Keratinocyte (primary cell): ENCODE results near the gene ZNF862. TPM values are rescaled to one million over a fixed set of nuclear protein-coding genes. Genes with fewer than 3 reads are reported as not detected.

Experiments used
- DNase-seq: peaks from one replicate; pipeline ENCODE4 v3.0.0-alpha.2; 2011; ENCODE audit warnings: low read depth, missing footprints, low spot score
- FAIRE-seq: peaks from 2 replicates; lab custom pipeline; 2011; peaks lifted over from hg19 to GRCh38; lab: Jason Lieb, UNC
- H2AFZ ChIP-seq: 2 replicates; pipeline ENCODE4 v1.6.0; 2012; ENCODE audit warnings: low read length, control low read depth, inconsistent platforms; ENCODE audit not compliant: control insufficient read depth
- H3K27ac ChIP-seq: 2 replicates; pipeline ENCODE4 v1.5.1; 2011; ENCODE audit warnings: low read length; ENCODE audit not compliant: control insufficient read depth, insufficient read depth
- H3K27me3 ChIP-seq: 3 replicates; pipeline ENCODE4 v1.6.0; 2011; ENCODE audit warnings: low read length; ENCODE audit not compliant: control insufficient read depth, insufficient read depth; ENCODE audit errors: extremely low read depth
- H3K36me3 ChIP-seq, 2 experiments: 2 replicates in 1 of 2; 3 replicates in 1 of 2; pipeline ENCODE4 v1.5.1; 2011; ENCODE audit warnings: low read length in 2 of 2, mild to moderate bottlenecking in 1 of 2; ENCODE audit not compliant: control insufficient read depth in 2 of 2, insufficient read depth in 2 of 2; ENCODE audit errors: extremely low read depth in 1 of 2
- H3K4me1 ChIP-seq: 3 replicates; pipeline ENCODE4 v1.5.1; 2011; ENCODE audit warnings: low read length; ENCODE audit not compliant: control insufficient read depth, insufficient read depth; ENCODE audit errors: extremely low read depth
- H3K4me2 ChIP-seq: 3 replicates; pipeline ENCODE4 v1.6.0; 2011; ENCODE audit warnings: low read depth, low read length; ENCODE audit not compliant: control insufficient read depth, insufficient read depth; ENCODE audit errors: extremely low read depth
- H3K4me3 ChIP-seq, 3 experiments: fragments of 200-600 bp in 1 of 3; sonication (generic) in 1 of 3; 2 replicates in 2 of 3; 3 replicates in 1 of 3; pipeline ENCODE4 v1.5.1; 2011 to 2016; ENCODE audit warnings: low read length in 3 of 3, mild to moderate bottlenecking in 3 of 3, control low read depth in 2 of 3, inconsistent platforms in 1 of 3, low read depth in 1 of 3, mixed read lengths in 1 of 3, mixed run types in 1 of 3, moderate library complexity in 1 of 3; ENCODE audit not compliant: control insufficient read depth in 2 of 3, insufficient read depth in 2 of 3; ENCODE audit errors: extremely low read depth in 1 of 3
- H3K79me2 ChIP-seq: 2 replicates; pipeline ENCODE4 v1.6.0; 2012; ENCODE audit warnings: low read length; ENCODE audit not compliant: control insufficient read depth, insufficient read depth
- H3K9ac ChIP-seq: 3 replicates; pipeline ENCODE4 v1.6.0; 2011; ENCODE audit warnings: low read length; ENCODE audit not compliant: control insufficient read depth, insufficient read depth; ENCODE audit errors: extremely low read depth
- H3K9me1 ChIP-seq: 3 replicates; pipeline ENCODE4 v1.6.0; 2011; ENCODE audit warnings: low read length; ENCODE audit not compliant: control insufficient read depth, insufficient read depth; ENCODE audit errors: extremely low read depth
- H3K9me3 ChIP-seq: 2 replicates; pipeline ENCODE4 v1.5.1; 2012; ENCODE audit warnings: low read depth, low read length; ENCODE audit not compliant: control insufficient read depth
- H4K20me1 ChIP-seq: 3 replicates; pipeline ENCODE4 v1.6.0; 2011; ENCODE audit warnings: low read length; ENCODE audit not compliant: control insufficient read depth, insufficient read depth; ENCODE audit errors: extremely low read depth
- EZH2 ChIP-seq: IDR thresholded peaks from one replicate; pipeline ENCODE4 v1.6.1; 2012; ENCODE audit warnings: inconsistent platforms, mild to moderate bottlenecking, low read length, moderate library complexity
- dilution Hi-C: fragments of 300-500 bp; cut with MboI; formaldehyde crosslinking; loops from one replicate; pipeline ENCODE4 v1.7.0; 2020; ENCODE audit warnings: low sequenced_read_pairs; ENCODE audit not compliant: extremely low pct_ligation_motif_present
- polyA plus RNA-seq, 5 experiments: library from polyadenylated mRNA; depleted of rRNA in 3 of 5; stranded (reverse) in 3 of 5; stranded (forward) in 1 of 5; unstranded in 1 of 5; fragments of >200 nt; gene quantifications; 1 replicate in 1 of 5; 2 replicates in 3 of 5; 3 replicates in 1 of 5; pipeline versions ENCODE4 v1.2.1 to v1.2.3, GENCODE V29; 2011 to 2012; ENCODE audit warnings: missing spikeins in 2 of 5, low read depth in 1 of 5, low replicate concordance in 1 of 5
- TF ChIP-seq, protein P1 (sequence below), 3 experiments: IDR thresholded peaks in 1 of 3; conservative IDR thresholded peaks in 1 of 3; optimal IDR thresholded peaks in 1 of 3; 2 replicates in 2 of 3; 3 replicates in 1 of 3; pipeline versions ENCODE3 to v1.5.1; 2011; ENCODE audit warnings: low read length in 3 of 3, mild to moderate bottlenecking in 3 of 3, moderate library complexity in 2 of 3, control low read depth in 1 of 3, inconsistent platforms in 1 of 3; ENCODE audit not compliant: insufficient read depth in 2 of 3; ENCODE audit errors: extremely low read depth in 1 of 3

The ZNF862 gene
- polyA plus RNA-seq, 1 donor (not counting 4 experiments of a cell fraction or from before 2014, with no cell fraction given): 10.1 TPM

- Histone ChIP-seq H3K4me3 (no peak overlapping the region), H3K36me3 (no peaks in the 10 kb centered on the region), H3K4me1 (peaks cover 2% of the 10 kb centered on the region), H3K27ac (no peak overlapping the region), H4K20me1 (no peaks in the 10 kb centered on the region), H3K27me3 (peaks cover 49% of the 10 kb centered on the region), H3K9ac (no peak overlapping the region), H3K79me2 (no peaks in the 10 kb centered on the region), H3K4me2 (no peak overlapping the region), H3K9me3 (no peaks in the 10 kb centered on the region), H2AFZ (no peak overlapping the region), H3K9me1 (no peaks in the 10 kb centered on the region)
- TF ChIP-seq, protein P1, sequence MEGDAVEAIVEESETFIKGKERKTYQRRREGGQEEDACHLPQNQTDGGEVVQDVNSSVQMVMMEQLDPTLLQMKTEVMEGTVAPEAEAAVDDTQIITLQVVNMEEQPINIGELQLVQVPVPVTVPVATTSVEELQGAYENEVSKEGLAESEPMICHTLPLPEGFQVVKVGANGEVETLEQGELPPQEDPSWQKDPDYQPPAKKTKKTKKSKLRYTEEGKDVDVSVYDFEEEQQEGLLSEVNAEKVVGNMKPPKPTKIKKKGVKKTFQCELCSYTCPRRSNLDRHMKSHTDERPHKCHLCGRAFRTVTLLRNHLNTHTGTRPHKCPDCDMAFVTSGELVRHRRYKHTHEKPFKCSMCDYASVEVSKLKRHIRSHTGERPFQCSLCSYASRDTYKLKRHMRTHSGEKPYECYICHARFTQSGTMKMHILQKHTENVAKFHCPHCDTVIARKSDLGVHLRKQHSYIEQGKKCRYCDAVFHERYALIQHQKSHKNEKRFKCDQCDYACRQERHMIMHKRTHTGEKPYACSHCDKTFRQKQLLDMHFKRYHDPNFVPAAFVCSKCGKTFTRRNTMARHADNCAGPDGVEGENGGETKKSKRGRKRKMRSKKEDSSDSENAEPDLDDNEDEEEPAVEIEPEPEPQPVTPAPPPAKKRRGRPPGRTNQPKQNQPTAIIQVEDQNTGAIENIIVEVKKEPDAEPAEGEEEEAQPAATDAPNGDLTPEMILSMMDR (optimal IDR thresholded peaks at IDR 0.05 in 1 of 3, IDR thresholded peaks at IDR 0.05 in 1 of 3, conservative IDR thresholded peaks at IDR 0.05 in 1 of 3; ENCODE audit: extremely low read depth in 1 of 3, insufficient read depth in 2 of 3, low read length in 3 of 3): no peak
- TF ChIP-seq EZH2: no peak
- no peak for FAIRE-seq
- dilution Hi-C loops: no loop called here
- DNase-seq: no peak
These were observed 46.6 kb upstream of the ZNF862 start for GRCh38 chr7:149791411-149792219.

DNA sequence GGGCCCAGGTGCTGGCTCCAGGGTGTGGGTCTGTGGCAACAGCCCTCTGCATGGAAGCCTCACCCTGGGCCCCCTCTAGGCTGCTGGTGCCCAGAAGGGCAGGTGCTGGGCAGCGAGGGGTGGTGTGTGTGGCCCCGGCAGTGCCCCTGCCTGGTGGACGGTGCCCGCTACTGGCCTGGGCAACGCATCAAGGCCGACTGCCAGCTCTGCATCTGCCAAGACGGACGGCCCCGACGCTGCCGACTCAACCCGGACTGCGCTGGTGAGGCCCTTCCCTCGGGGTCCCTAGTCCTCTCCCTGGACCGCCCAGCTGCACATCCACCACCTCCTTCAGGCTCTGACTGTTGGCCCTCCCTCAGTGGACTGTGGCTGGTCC, 46.0 kb upstream of the ZNF862 start:
- dilution Hi-C loops: no loop called here

More for the DNA sequence above, 46.0 kb upstream of the ZNF862 start:
- Histone ChIP-seq H3K9ac (no peak overlapping the region), H2AFZ (no peak overlapping the region), H3K27ac (no peak overlapping the region), H3K4me1 (peaks cover 2% of the 10 kb centered on the region), H3K79me2 (no peaks in the 10 kb centered on the region), H3K4me3 (no peak overlapping the region), H3K4me2 (no peak overlapping the region), H3K36me3 (no peaks in the 10 kb centered on the region), H3K9me1 (no peaks in the 10 kb centered on the region), H3K9me3 (no peaks in the 10 kb centered on the region), H3K27me3 (peaks cover 49% of the 10 kb centered on the region), H4K20me1 (no peaks in the 10 kb centered on the region)
- DNase-seq: no peak
- FAIRE-seq: no peak
- no peak for TF ChIP-seq EZH2
- TF ChIP-seq, protein P1 (optimal IDR thresholded peaks at IDR 0.05 in 1 of 3, IDR thresholded peaks at IDR 0.05 in 1 of 3, conservative IDR thresholded peaks at IDR 0.05 in 1 of 3; ENCODE audit: extremely low read depth in 1 of 3, insufficient read depth in 2 of 3, low read length in 3 of 3): no peak
